GM21515 (cell line): ENCODE data around the gene AFAP1L1.

Source experiments
- ATAC-seq: cut with Tn5 transposase; IDR thresholded peaks from one replicate; pipeline ENCODE4 v1.9.1; 2021; ENCODE audit not compliant: unreplicated experiment

The AFAP1L1 gene

DNA sequence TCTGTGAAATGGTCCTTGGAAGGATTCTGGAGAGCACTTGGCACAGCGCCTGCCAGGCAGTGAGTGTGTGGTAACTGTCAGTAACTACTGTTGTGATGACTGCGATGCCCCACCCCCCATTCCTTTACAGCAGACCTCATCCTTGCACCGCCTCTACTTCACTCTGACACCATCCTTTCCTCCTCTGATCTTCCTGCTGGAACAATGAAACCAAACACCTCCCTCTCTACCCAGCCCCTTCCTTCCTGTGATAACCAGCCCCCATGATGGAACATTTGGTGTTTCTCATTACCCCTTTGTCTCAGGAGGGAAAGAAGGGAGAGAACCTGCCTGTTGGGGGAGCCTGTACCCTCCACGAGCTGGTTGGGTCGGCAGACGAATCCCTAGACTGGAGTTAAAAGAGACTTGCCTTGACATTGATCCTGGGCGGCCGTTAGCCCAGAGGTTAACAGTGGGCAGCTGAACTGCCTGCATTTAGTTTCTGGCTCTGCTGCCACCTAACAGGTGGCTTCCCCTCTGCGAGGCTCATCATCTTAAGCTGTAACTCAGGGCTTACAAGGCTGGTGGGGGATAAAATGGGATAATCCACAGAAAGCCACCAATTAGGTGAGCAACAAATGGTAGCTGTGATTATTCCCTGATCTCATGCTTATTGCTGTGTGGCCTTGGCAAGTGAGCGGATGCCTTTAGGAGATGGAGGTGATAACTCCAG lies 39.4 kb downstream of the AFAP1L1 start:
- ATAC-seq: no peak

GRCh38 chr5:149313151-149313841 lies 41.6 kb downstream of the AFAP1L1 start:
- ATAC-seq: no peak

DNA sequence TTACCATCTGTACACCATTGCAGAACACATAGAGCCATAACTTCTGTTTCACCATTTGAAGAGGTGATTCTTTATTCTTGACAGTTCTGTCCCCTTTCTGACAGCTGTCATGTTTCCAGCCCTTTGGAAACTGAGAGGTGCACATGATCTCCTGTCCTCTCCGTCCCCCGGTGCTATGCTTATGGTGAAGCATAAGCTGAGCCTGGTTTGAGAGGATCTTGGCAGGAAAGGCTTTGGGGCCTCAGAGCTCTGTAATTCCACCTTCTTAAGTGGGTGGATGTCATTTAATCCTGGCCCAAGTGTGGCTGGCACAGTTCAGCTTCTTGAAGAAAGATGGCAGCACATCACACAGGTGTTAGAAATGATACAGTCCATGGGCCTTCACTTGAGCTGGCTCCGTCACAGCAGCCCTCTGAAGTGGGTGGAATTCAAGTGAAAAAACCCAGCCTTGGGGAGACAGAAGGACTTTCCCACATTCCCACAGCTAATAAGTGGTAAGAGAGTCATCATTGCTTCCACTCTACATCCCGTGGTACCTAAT lies 43.0 kb downstream of the AFAP1L1 start:
- ATAC-seq: no peak

GRCh38 chr5:149315753-149316152 lies 44.1 kb downstream of the AFAP1L1 start:
- ATAC-seq: no peak

- no peak for ATAC-seq
Observed at GRCh38 chr5:149317281-149318048, 45.8 kb downstream of the AFAP1L1 start.

GRCh38 chr5:149319174-149319573 lies 47.5 kb downstream of the AFAP1L1 start:
- ATAC-seq: no peak

- no peak for ATAC-seq
Observed at GRCh38 chr5:149320791-149321330, 49.2 kb downstream of the AFAP1L1 start.

DNA sequence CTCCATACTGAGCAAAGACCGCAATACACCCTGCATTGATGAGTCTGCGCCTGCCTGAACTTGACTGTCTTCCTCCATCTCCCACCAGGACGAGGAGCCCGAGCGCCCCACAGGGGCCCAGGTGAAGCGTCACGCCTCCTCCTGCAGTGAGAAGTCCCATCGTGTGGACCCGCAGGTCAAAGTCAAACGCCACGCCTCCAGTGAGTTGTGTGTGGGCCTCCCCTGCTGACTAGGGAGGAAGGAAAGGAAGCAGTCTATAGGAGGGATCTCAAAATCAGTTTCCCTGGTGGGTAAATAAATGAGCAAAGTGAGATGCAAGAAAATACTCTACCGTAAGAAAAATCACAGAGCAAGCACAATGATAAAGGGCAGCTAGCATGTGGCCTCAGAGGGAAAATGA lies 50.9 kb downstream of the AFAP1L1 start:
- no peak for ATAC-seq

GRCh38 chr5:149323210-149323609 lies 51.6 kb downstream of the AFAP1L1 start:
- ATAC-seq: no peak

- no peak for ATAC-seq
Observed at GRCh38 chr5:149323621-149324205, 52.1 kb downstream of the AFAP1L1 start.

GRCh38 chr5:149324641-149325040 lies 53.0 kb downstream of the AFAP1L1 start:
- no peak for ATAC-seq

DNA sequence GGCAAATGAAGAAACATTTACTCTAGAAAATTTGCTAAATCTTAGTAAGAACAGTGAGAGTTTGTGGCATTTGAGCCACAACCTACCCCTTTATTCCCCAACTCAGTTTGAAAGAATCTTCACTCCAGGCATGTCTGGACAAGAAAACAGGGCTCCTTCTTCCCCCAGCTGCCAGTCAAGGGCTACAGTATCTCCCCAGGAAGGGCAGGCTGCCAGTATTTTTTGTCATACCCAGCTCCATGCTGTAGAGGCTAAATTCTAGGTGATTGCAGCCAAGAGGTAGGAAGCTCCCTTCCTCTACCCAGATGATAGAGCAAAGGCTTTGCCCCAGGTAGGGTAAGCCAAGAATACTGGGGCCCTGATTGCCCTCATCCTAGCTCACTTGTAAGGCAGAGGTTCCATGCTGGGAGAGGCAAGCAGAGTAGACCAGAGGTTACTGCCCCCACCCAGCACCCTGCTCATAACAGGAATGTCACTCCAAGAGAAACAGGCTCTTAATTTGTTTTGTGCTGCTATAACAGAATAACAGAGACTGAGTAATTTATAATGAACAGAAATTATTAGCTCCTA lies 53.6 kb downstream of the AFAP1L1 start:
- no peak for ATAC-seq

DNA sequence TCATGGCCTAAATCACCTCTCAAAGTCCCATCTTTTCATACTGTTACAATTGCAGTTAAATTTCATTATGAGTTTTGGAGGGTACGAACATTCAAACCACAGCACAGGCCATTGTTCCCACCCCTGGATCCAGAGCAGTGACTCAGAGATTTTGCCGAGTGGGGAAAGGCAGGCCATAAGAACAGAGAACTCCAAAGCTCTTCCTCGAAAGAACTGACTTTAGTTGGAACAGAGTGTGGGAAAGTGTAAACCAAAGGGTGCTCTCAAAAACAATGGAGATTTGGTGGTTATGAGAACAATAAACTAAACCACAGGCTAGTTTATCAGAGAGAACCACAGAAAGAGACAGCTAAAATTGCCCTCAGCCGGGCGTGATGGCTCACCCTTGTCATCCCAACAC lies 54.2 kb downstream of the AFAP1L1 start:
- ATAC-seq: no peak

DNA sequence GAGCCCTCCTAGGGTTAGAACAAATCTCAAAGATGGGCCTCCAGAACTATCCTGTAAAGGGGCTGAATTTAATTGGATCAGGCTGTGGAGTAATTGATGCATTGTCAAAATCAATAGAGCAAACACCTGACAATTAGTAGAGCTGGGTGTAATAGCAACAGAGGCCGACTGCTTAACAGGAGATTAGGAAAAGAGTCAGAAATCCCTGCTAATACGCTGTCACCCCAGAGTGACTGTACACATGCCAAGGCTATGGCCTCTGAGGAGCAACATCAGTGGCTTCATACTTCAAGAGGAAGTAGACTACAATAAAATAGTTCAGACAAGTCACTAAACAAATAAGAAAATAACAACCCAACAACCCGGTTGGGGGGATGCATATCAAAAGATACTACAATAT lies 55.0 kb downstream of the AFAP1L1 start:
- ATAC-seq: no peak

GRCh38 chr5:149328177-149328576 lies 56.5 kb downstream of the AFAP1L1 start:
- ATAC-seq: no peak

- ATAC-seq: no peak
Observed at GRCh38 chr5:149333711-149334443, 62.2 kb downstream of the AFAP1L1 start.

GRCh38 chr5:149337736-149338135 lies 66.1 kb downstream of the AFAP1L1 start:
- no peak for ATAC-seq

DNA sequence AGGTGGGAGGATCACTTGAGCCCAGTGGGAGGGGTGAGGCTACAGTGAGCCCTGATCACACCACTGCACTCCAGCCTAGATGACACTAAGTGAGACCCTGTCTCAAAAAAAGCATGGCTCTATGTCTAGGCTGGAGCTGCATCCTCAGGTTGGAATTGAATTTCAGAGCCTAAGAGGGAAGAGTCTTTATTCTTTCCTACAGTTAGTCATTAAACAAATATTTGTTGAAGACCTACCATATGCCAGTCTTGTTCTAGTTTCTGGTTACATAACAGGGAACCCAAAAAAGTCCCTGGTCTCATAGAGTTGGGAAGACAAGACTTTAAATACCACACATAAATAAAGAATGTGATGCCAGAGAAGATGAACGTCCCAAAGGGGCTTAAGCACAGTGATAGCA lies 66.7 kb downstream of the AFAP1L1 start:
- no peak for ATAC-seq

- no peak for ATAC-seq
Observed at GRCh38 chr5:149340920-149341319, 69.3 kb downstream of the AFAP1L1 start.

GRCh38 chr5:149341876-149342275 lies 70.2 kb downstream of the AFAP1L1 start:
- ATAC-seq: no peak
